CD4-positive, alpha-beta memory T cell (primary cell): ENCODE measurements around the gene ALKBH6. TPM values are rescaled to one million over a fixed set of nuclear protein-coding genes. Genes with fewer than 3 reads are reported as not detected.

Source experiments
- polyA plus RNA-seq, 2 donors: library from polyadenylated mRNA; unstranded; fragments of 300-500 nt; fragmentation: Illumina TruSeq; gene quantifications; one replicate each; pipeline ENCODE4 v1.2.3, GENCODE V29; 2021
- total RNA-seq, 2 experiments: library from RNA; stranded (reverse); gene quantifications; one replicate each; pipeline ENCODE4 v1.2.3, GENCODE V29; 2021

The ALKBH6 gene
- total and polyA plus RNA-seq, 4 experiments from 2014 or later: 20.8 to 51.0 (median 36.0) TPM

Other genes starting within 250 kb of the ALKBH6 start
- gene ARHGAP33, start 238.6 kb downstream of the ALKBH6 start, total RNA-seq: 10 to 100 TPM; 15.8 to 19.4 TPM
- under 1 TPM in 1 of 2 donors, not detected in 1; 0.29 TPM for gene ARHGAP33, start 238.6 kb downstream of the ALKBH6 start, polyA plus RNA-seq
- not detected for gene PRODH2, start 201.4 kb downstream of the ALKBH6 start, total RNA-seq
- gene PRODH2, start 201.4 kb downstream of the ALKBH6 start, polyA plus RNA-seq: not detected
- not detected for gene NPHS1, start 161.7 kb downstream of the ALKBH6 start, total RNA-seq
- gene NPHS1, start 161.7 kb downstream of the ALKBH6 start, polyA plus RNA-seq: not detected
- gene KIRREL2, start 157.3 kb downstream of the ALKBH6 start, total RNA-seq: not detected
- gene KIRREL2, start 157.3 kb downstream of the ALKBH6 start, polyA plus RNA-seq: under 1 TPM in 1 of 2 donors, not detected in 1; 0.08 TPM
- gene APLP1, start 145.6 kb downstream of the ALKBH6 start, total RNA-seq: not detected
- under 1 TPM in 1 of 2 donors, not detected in 1; 0.70 TPM for gene APLP1, start 145.6 kb downstream of the ALKBH6 start, polyA plus RNA-seq
- 10 to 100 TPM; 36.6 to 50.0 TPM for gene NFKBID, start 113.7 kb downstream of the ALKBH6 start, total RNA-seq
- gene NFKBID, start 113.7 kb downstream of the ALKBH6 start, polyA plus RNA-seq: 1 to 10 TPM; 1.3 to 7.1 TPM
- gene HCST, start 111.7 kb downstream of the ALKBH6 start, total RNA-seq: 10 to 100 TPM; 66.2 to 75.2 TPM
- gene HCST, start 111.7 kb downstream of the ALKBH6 start, polyA plus RNA-seq: 100 to 1,000 TPM; 567 to 684 TPM
- gene TYROBP, start 105.9 kb downstream of the ALKBH6 start, total RNA-seq: 10 to 100 TPM; 12.7 to 17.3 TPM
- gene TYROBP, start 105.9 kb downstream of the ALKBH6 start, polyA plus RNA-seq: 1 to 10 TPM; 2.3 to 2.5 TPM
- gene LRFN3, start 77.8 kb downstream of the ALKBH6 start, total RNA-seq: 10 to 100 TPM; 15.7 to 16.3 TPM
- 1 to 10 TPM in 1 of 2 donors, under 1 TPM in 1; 0.45 to 2.4 TPM for gene LRFN3, start 77.8 kb downstream of the ALKBH6 start, polyA plus RNA-seq
- gene SDHAF1, start 19.0 kb downstream of the ALKBH6 start, total RNA-seq: 10 to 100 TPM; 25.7 to 25.8 TPM
- gene SDHAF1, start 19.0 kb downstream of the ALKBH6 start, polyA plus RNA-seq: 10 to 100 TPM; 21.9 to 41.3 TPM
- gene SYNE4, start 5.4 kb downstream of the ALKBH6 start, total RNA-seq: 1 to 10 TPM; 4.8 to 5.0 TPM
- under 1 TPM in 1 of 2 donors, not detected in 1; 0.25 TPM for gene SYNE4, start 5.4 kb downstream of the ALKBH6 start, polyA plus RNA-seq
- 1 to 10 TPM; 2.4 TPM for gene CLIP3, start 18.7 kb upstream of the ALKBH6 start, total RNA-seq
- 1 to 10 TPM in 1 of 2 donors, under 1 TPM in 1; 0.37 to 1.5 TPM for gene CLIP3, start 18.7 kb upstream of the ALKBH6 start, polyA plus RNA-seq
- gene THAP8, start 40.1 kb upstream of the ALKBH6 start, total RNA-seq: 1 to 10 TPM; 5.1 to 7.0 TPM
- gene THAP8, start 40.1 kb upstream of the ALKBH6 start, polyA plus RNA-seq: 1 to 10 TPM; 4.0 to 8.6 TPM
- gene WDR62, start 40.7 kb upstream of the ALKBH6 start, total RNA-seq: 1 to 10 TPM; 1.3 to 1.7 TPM
- under 1 TPM in 1 of 2 donors, not detected in 1; 0.08 TPM for gene WDR62, start 40.7 kb upstream of the ALKBH6 start, polyA plus RNA-seq
- not detected for gene OVOL3, start 96.9 kb upstream of the ALKBH6 start, total RNA-seq
- not detected for gene OVOL3, start 96.9 kb upstream of the ALKBH6 start, polyA plus RNA-seq
- 10 to 100 TPM; 52.4 to 55.0 TPM for gene POLR2I, start 100.7 kb upstream of the ALKBH6 start, total RNA-seq
- 100 to 1,000 TPM; 146 to 163 TPM for gene POLR2I, start 100.7 kb upstream of the ALKBH6 start, polyA plus RNA-seq
- gene TBCB, start 101.3 kb upstream of the ALKBH6 start, total RNA-seq: 100 to 1,000 TPM; 148 TPM
- 100 to 1,000 TPM; 256 to 308 TPM for gene TBCB, start 101.3 kb upstream of the ALKBH6 start, polyA plus RNA-seq
- gene CAPNS1, start 125.9 kb upstream of the ALKBH6 start, total RNA-seq: 100 to 1,000 TPM; 255 to 259 TPM
- gene CAPNS1, start 125.9 kb upstream of the ALKBH6 start, polyA plus RNA-seq: 100 to 1,000 TPM; 123 to 184 TPM
- gene COX7A1, start 138.2 kb upstream of the ALKBH6 start, total RNA-seq: not detected
- not detected for gene COX7A1, start 138.2 kb upstream of the ALKBH6 start, polyA plus RNA-seq
- 10 to 100 TPM in 1 of 2 experiments, 1 to 10 TPM in 1; 8.4 to 10.9 TPM for gene ZNF565, start 200.5 kb upstream of the ALKBH6 start, total RNA-seq
- 1 to 10 TPM in 1 of 2 donors, under 1 TPM in 1; 0.76 to 6.1 TPM for gene ZNF565, start 200.5 kb upstream of the ALKBH6 start, polyA plus RNA-seq
- gene ZNF146, start 200.9 kb upstream of the ALKBH6 start, total RNA-seq: 10 to 100 TPM; 74.9 to 75.7 TPM
- 10 to 100 TPM; 39.1 to 84.9 TPM for gene ZNF146, start 200.9 kb upstream of the ALKBH6 start, polyA plus RNA-seq